ENCODE measurements around the gene TMEM18. TPM values are rescaled to one million over a fixed set of nuclear protein-coding genes. Genes with fewer than 3 reads are reported as not detected.

Gene TMEM18
- total RNA-seq, 4 donors from 2014 or later, result 11.0 to 31.0 (median 14.5) TPM

- no peaks in the 10 kb centered on the region for H3K9me3 ChIP-seq
- DNase-seq, result no peak
- H3K27ac ChIP-seq, result no peak overlapping the region
- H3K4me1 ChIP-seq, result no peaks in the 10 kb centered on the region
- TF ChIP-seq POLR2AphosphoS5 (IDR thresholded peaks at IDR 0.05), result no peak
- TF ChIP-seq EP300 (IDR thresholded peaks at IDR 0.05; ENCODE audit: low read depth), result no peak
- TF ChIP-seq POLR2A (IDR thresholded peaks at IDR 0.05), result no peak
- TF ChIP-seq CTCF (IDR thresholded peaks at IDR 0.05), result no peak
- WGBS, 2 donors (ENCODE audit: low coverage in 1 of 2), result 56 to 70% methylated on average over 2 of the region's 2 CpGs
- no peaks in the 10 kb centered on the region for H3K36me3 ChIP-seq
- peaks cover 24% of the 10 kb centered on the region for H3K27me3 ChIP-seq
- no peak overlapping the region for H3K4me3 ChIP-seq
- in situ Hi-C loops (cut with MboI; ENCODE audit: low pct_ligation_motif_present in 1 of 4, low pct_unique_long_range_greater_than_20kb in 1 of 4, low sequenced_read_pairs in 3 of 4), result loop anchor here in 3 of 4 donors (10.0 to 25.0 kb wide), 3 partner anchors 822 to 847 kb away; no protein-coding TSS in a partner anchor
- intact Hi-C loops (cut with DNase I; ENCODE audit: low total_unique reads), result no loop called here
These were observed 37.8 kb upstream of the TMEM18 start for GRCh38 chr2:715038-715437.

- peak; percentile 70 for DNase-seq
- intact Hi-C loops (cut with DNase I; ENCODE audit: low total_unique reads) (no loop called here), in situ Hi-C loops (cut with MboI; ENCODE audit: low pct_ligation_motif_present in 1 of 4, low pct_unique_long_range_greater_than_20kb in 1 of 4, low sequenced_read_pairs in 3 of 4) (loop anchor here in 3 of 4 donors (10.0 to 25.0 kb wide), 3 partner anchors 823 to 848 kb away; no protein-coding TSS in a partner anchor)
- no peak overlapping the region for H3K27ac ChIP-seq
- H3K36me3 ChIP-seq, result no peaks in the 10 kb centered on the region
- 42 to 45% methylated on average over 9 to 17 of the region's 17 CpGs for WGBS, 2 donors (ENCODE audit: low coverage in 1 of 2)
- H3K4me1 ChIP-seq, result no peaks in the 10 kb centered on the region
- TF ChIP-seq CTCF (IDR thresholded peaks at IDR 0.05) (peak; percentile 53 to 69 (median 66)), POLR2A (IDR thresholded peaks at IDR 0.05) (no peak)
- no peaks in the 10 kb centered on the region for H3K9me3 ChIP-seq
- no peak overlapping the region for H3K4me3 ChIP-seq
- peaks cover 24% of the 10 kb centered on the region for H3K27me3 ChIP-seq
These were observed 37.0 kb upstream of the TMEM18 start for GRCh38 chr2:714005-714741.

- intact Hi-C loops (cut with DNase I; ENCODE audit: low total_unique reads), result no loop called here
- Histone ChIP-seq H3K9me3 (no peaks in the 10 kb centered on the region), H3K27ac (no peak overlapping the region), H3K4me1 (no peaks in the 10 kb centered on the region), H3K27me3 (peaks cover 24% of the 10 kb centered on the region), H3K36me3 (no peaks in the 10 kb centered on the region), H3K4me3 (no peak overlapping the region)
- TF ChIP-seq EP300 (IDR thresholded peaks at IDR 0.05; ENCODE audit: low read depth) (no peak), POLR2A (IDR thresholded peaks at IDR 0.05) (no peak), POLR2AphosphoS5 (IDR thresholded peaks at IDR 0.05) (no peak), CTCF (IDR thresholded peaks at IDR 0.05) (no peak)
- in situ Hi-C loops (cut with MboI; ENCODE audit: low pct_ligation_motif_present in 1 of 4, low pct_unique_long_range_greater_than_20kb in 1 of 4, low sequenced_read_pairs in 3 of 4), result loop anchor here in 3 of 4 donors (10.0 to 25.0 kb wide), 3 partner anchors 826 to 851 kb away; no protein-coding TSS in a partner anchor
- WGBS, 2 donors (ENCODE audit: low coverage in 1 of 2), result 70 to 82% methylated on average over 3 to 5 of the region's 5 CpGs
- no peak for DNase-seq
These were observed 33.9 kb upstream of the TMEM18 start for GRCh38 chr2:710867-711665.

GRCh38 chr2:709138-709765, 32.0 kb upstream of the TMEM18 start:
- Histone ChIP-seq H3K27ac (no peak overlapping the region), H3K36me3 (no peaks in the 10 kb centered on the region), H3K4me1 (no peaks in the 10 kb centered on the region), H3K27me3 (peaks cover 24% of the 10 kb centered on the region), H3K9me3 (no peaks in the 10 kb centered on the region), H3K4me3 (no peak overlapping the region)
- intact Hi-C loops (cut with DNase I; ENCODE audit: low total_unique reads) (no loop called here), in situ Hi-C loops (cut with MboI; ENCODE audit: low pct_ligation_motif_present in 1 of 4, low pct_unique_long_range_greater_than_20kb in 1 of 4, low sequenced_read_pairs in 3 of 4) (loop anchor here in 2 of 4 donors (25.0 kb wide), 2 partner anchors 828 to 853 kb away; no protein-coding TSS in a partner anchor)
- DNase-seq, result no peak
- WGBS, 2 donors (ENCODE audit: low coverage in 1 of 2), result 78 to 80% methylated on average over 22 to 23 of the region's 23 CpGs
- no peak for TF ChIP-seq POLR2AphosphoS5 (IDR thresholded peaks at IDR 0.05)
- TF ChIP-seq EP300 (IDR thresholded peaks at IDR 0.05; ENCODE audit: low read depth), result no peak
- no peak for TF ChIP-seq POLR2A (IDR thresholded peaks at IDR 0.05)
- TF ChIP-seq CTCF (IDR thresholded peaks at IDR 0.05), result no peak

Data from transverse colon (tissue), 4 donors.